ENCODE measurements around the gene CIROP.

CIROP gene

GRCh38 chr14:23068789-23069412 is 35.9 kb downstream of the CIROP start:
- H3K9me3 ChIP-seq (ENCODE audit: control insufficient read depth, low read length) = no peaks in the 10 kb centered on the region
- H3K14ac ChIP-seq (ENCODE audit: low read length in 2 of 2) = no peak overlapping the region
- H3K4me2 ChIP-seq (ENCODE audit: low read length, poor library complexity, severe bottlenecking) = peak overlapping the region; percentile 48
- H4K91ac ChIP-seq (ENCODE audit: low read length) = no peak overlapping the region
- no peak overlapping the region for H2AFZ ChIP-seq (ENCODE audit: low read depth, low read length)
- H2BK12ac ChIP-seq (ENCODE audit: low read length in 2 of 2) = no peak overlapping the region
- H3K27ac ChIP-seq (ENCODE audit: low read length, poor library complexity, severe bottlenecking) = peak overlapping the region; percentile 57
- peaks cover 28% of the 10 kb centered on the region for H3K4me1 ChIP-seq (ENCODE audit: control insufficient read depth, insufficient read depth, low read depth, low read length)
- no peak overlapping the region for H2BK5ac ChIP-seq (ENCODE audit: low read depth, low read length, poor library complexity, severe bottlenecking)
- H3K4me3 ChIP-seq (ENCODE audit: insufficient read depth in 1 of 2, low read depth in 1 of 2, low read length in 2 of 2) = peak overlapping the region in 1 of 2 experiments; percentile 51
- no peak overlapping the region for H2AK5ac ChIP-seq (ENCODE audit: low read length, severe bottlenecking)
- H3K4ac ChIP-seq (ENCODE audit: low read depth in 1 of 2, low read length in 2 of 2) = no peak overlapping the region
- peaks cover 6% of the 10 kb centered on the region for H3K79me1 ChIP-seq (replicated peaks; ENCODE audit: low read length, poor library complexity, severe bottlenecking)
- peaks cover 49 to 78% of the 10 kb centered on the region in 2 experiments for H3K36me3 ChIP-seq (ENCODE audit: control insufficient read depth in 1 of 2, insufficient read depth in 2 of 2, low read depth in 1 of 2, low read length in 2 of 2)
- no peak overlapping the region for H3K18ac ChIP-seq (ENCODE audit: low read depth in 1 of 2, low read length in 2 of 2)
- H2BK120ac ChIP-seq (ENCODE audit: low read depth, low read length) = no peak overlapping the region
- peak overlapping the region; percentile 99 for H3K9ac ChIP-seq (ENCODE audit: low read length)
- DNase-seq = peak; percentile 95
- H4K8ac ChIP-seq (ENCODE audit: low read length) = peak overlapping the region; percentile 36
- H2BK15ac ChIP-seq (ENCODE audit: low read depth, poor library complexity, severe bottlenecking) = no peak overlapping the region
- H3K23ac ChIP-seq (ENCODE audit: low read length in 2 of 2) = no peak overlapping the region
- no peaks in the 10 kb centered on the region for H3K27me3 ChIP-seq (ENCODE audit: control insufficient read depth in 1 of 2, insufficient read depth in 1 of 2, low read length in 2 of 2)
- 23% methylated on average over 8 of the region's 8 CpGs for WGBS

GRCh38 chr14:23067847-23068788 is 36.7 kb downstream of the CIROP start:
- Histone ChIP-seq H3K4me1 (ENCODE audit: control insufficient read depth, insufficient read depth, low read depth, low read length) (peaks cover 28% of the 10 kb centered on the region), H2BK12ac (ENCODE audit: low read length in 2 of 2) (no peak overlapping the region), H3K4ac (ENCODE audit: low read depth in 1 of 2, low read length in 2 of 2) (no peak overlapping the region), H3K9ac (ENCODE audit: low read length) (peak overlapping the region; percentile 44), H2AK5ac (ENCODE audit: low read length, severe bottlenecking) (no peak overlapping the region), H4K8ac (ENCODE audit: low read length) (no peak overlapping the region), H2BK5ac (ENCODE audit: low read depth, low read length, poor library complexity, severe bottlenecking) (no peak overlapping the region), H3K23ac (ENCODE audit: low read length in 2 of 2) (no peak overlapping the region), H3K27me3 (ENCODE audit: control insufficient read depth in 1 of 2, insufficient read depth in 1 of 2, low read length in 2 of 2) (no peaks in the 10 kb centered on the region), H3K27ac (ENCODE audit: low read length, poor library complexity, severe bottlenecking) (no peak overlapping the region), H2AFZ (ENCODE audit: low read depth, low read length) (no peak overlapping the region), H3K79me1 (replicated peaks; ENCODE audit: low read length, poor library complexity, severe bottlenecking) (peaks cover 8% of the 10 kb centered on the region), H3K36me3 (ENCODE audit: control insufficient read depth in 1 of 2, insufficient read depth in 2 of 2, low read depth in 1 of 2, low read length in 2 of 2) (peaks cover 53 to 80% of the 10 kb centered on the region in 2 experiments), H3K14ac (ENCODE audit: low read length in 2 of 2) (no peak overlapping the region), H3K4me3 (ENCODE audit: insufficient read depth in 1 of 2, low read depth in 1 of 2, low read length in 2 of 2) (peak overlapping the region in 1 of 2 experiments; percentile 51), H4K91ac (ENCODE audit: low read length) (no peak overlapping the region), H2BK15ac (ENCODE audit: low read depth, poor library complexity, severe bottlenecking) (no peak overlapping the region), H2BK120ac (ENCODE audit: low read depth, low read length) (no peak overlapping the region), H3K4me2 (ENCODE audit: low read length, poor library complexity, severe bottlenecking) (peak overlapping the region; percentile 48), H3K18ac (ENCODE audit: low read depth in 1 of 2, low read length in 2 of 2) (no peak overlapping the region), H3K9me3 (ENCODE audit: control insufficient read depth, low read length) (no peaks in the 10 kb centered on the region)
- WGBS = 92% methylated on average over 12 of the region's 14 CpGs
- no peak for DNase-seq

- no peak overlapping the region for H2AK5ac ChIP-seq (ENCODE audit: low read length, severe bottlenecking)
- peaks cover 6% of the 10 kb centered on the region for H3K79me1 ChIP-seq (replicated peaks; ENCODE audit: low read length, poor library complexity, severe bottlenecking)
- H2BK12ac ChIP-seq (ENCODE audit: low read length in 2 of 2) = no peak overlapping the region
- H2BK120ac ChIP-seq (ENCODE audit: low read depth, low read length) = no peak overlapping the region
- no peak for DNase-seq
- H3K27ac ChIP-seq (ENCODE audit: low read length, poor library complexity, severe bottlenecking) = no peak overlapping the region
- no peak overlapping the region for H2BK15ac ChIP-seq (ENCODE audit: low read depth, poor library complexity, severe bottlenecking)
- H4K91ac ChIP-seq (ENCODE audit: low read length) = no peak overlapping the region
- H3K27me3 ChIP-seq (ENCODE audit: control insufficient read depth in 1 of 2, insufficient read depth in 1 of 2, low read length in 2 of 2) = no peaks in the 10 kb centered on the region
- no peak overlapping the region for H3K4ac ChIP-seq (ENCODE audit: low read depth in 1 of 2, low read length in 2 of 2)
- H4K8ac ChIP-seq (ENCODE audit: low read length) = peak overlapping the region; percentile 68
- H2AFZ ChIP-seq (ENCODE audit: low read depth, low read length) = no peak overlapping the region
- H3K36me3 ChIP-seq (ENCODE audit: control insufficient read depth in 1 of 2, insufficient read depth in 2 of 2, low read depth in 1 of 2, low read length in 2 of 2) = peaks cover 58 to 80% of the 10 kb centered on the region in 2 experiments
- no peak overlapping the region for H2BK5ac ChIP-seq (ENCODE audit: low read depth, low read length, poor library complexity, severe bottlenecking)
- H3K4me3 ChIP-seq (ENCODE audit: insufficient read depth in 1 of 2, low read depth in 1 of 2, low read length in 2 of 2) = no peak overlapping the region
- H3K4me1 ChIP-seq (ENCODE audit: control insufficient read depth, insufficient read depth, low read depth, low read length) = peaks cover 31% of the 10 kb centered on the region
- no peak overlapping the region for H3K14ac ChIP-seq (ENCODE audit: low read length in 2 of 2)
- no peaks in the 10 kb centered on the region for H3K9me3 ChIP-seq (ENCODE audit: control insufficient read depth, low read length)
- H3K18ac ChIP-seq (ENCODE audit: low read depth in 1 of 2, low read length in 2 of 2) = no peak overlapping the region
- H3K23ac ChIP-seq (ENCODE audit: low read length in 2 of 2) = no peak overlapping the region
- WGBS = 97% methylated on average over 19 of the region's 23 CpGs
- no peak overlapping the region for H3K4me2 ChIP-seq (ENCODE audit: low read length, poor library complexity, severe bottlenecking)
- H3K9ac ChIP-seq (ENCODE audit: low read length) = peak overlapping the region; percentile 59
These were observed 37.7 kb downstream of the CIROP start for GRCh38 chr14:23066855-23067744.
